ENCODE results near the gene ZNF77.
"Not testable (repeated sequence)": the region's sequence is repeated elsewhere in the genome, so short reads cannot be mapped to it uniquely, and the experiment has no call there.

ZNF77 gene

DNA sequence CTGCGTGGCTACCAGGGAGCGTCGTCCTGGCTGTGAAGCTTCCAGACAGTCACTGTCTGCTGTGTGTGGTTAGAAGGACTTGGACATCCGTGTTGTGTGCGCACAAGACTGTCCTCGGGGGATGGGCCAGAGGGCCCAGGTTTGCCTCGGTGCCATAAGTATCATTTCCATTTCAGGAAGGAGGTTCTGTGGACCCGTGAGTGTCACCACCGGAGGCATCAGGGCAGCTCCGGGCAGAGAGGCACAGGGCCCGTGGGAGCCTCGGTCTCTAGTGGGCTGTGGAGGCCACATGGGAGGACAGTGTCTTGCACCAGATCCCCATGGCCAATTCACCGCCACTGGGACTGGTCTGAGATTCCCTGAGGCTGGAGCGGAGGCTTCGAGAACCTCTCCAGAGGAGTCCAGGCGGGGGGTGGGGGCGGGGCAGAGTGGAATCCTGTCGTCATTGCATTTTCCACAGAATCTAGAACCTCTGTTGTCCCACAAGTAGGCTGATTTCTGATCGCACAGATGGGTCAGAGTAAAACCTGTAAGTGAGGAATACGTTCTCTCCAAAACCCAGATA lies 38.1 kb downstream of the ZNF77 start:
- DNase-seq = no peak

DNA sequence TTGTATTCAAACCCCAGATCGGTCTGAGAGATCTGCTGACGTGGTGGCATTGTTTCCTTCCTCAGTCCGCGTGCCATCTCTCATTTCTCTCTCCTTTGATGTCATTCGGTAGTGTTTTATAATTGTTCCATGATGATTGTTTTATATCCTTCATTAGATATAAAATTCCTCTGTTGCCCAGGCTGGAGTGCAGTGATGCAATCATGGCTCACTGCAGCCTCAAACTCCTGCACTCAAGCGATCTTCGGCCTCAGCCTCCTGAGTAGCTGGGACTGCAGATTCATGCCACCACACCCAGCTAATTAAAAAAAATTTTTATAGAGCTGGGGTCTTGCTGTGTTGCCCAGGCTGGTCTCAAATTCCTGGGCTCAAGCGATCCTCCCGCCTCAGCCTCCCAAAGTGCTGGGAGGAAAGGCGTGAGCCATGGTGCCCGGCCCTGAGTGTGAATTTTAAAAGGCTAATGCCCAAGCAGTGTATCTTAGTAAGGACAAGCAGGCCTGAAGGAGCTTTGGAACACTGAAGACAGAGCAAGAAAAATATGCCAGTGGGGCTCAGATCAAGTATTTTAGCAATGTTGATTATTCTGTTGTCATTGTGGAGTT lies 38.8 kb downstream of the ZNF77 start:
- no peak for DNase-seq

- DNase-seq = not testable (repeated sequence)
These were observed 41.4 kb downstream of the ZNF77 start for GRCh38 chr19:2903326-2903725.

DNA sequence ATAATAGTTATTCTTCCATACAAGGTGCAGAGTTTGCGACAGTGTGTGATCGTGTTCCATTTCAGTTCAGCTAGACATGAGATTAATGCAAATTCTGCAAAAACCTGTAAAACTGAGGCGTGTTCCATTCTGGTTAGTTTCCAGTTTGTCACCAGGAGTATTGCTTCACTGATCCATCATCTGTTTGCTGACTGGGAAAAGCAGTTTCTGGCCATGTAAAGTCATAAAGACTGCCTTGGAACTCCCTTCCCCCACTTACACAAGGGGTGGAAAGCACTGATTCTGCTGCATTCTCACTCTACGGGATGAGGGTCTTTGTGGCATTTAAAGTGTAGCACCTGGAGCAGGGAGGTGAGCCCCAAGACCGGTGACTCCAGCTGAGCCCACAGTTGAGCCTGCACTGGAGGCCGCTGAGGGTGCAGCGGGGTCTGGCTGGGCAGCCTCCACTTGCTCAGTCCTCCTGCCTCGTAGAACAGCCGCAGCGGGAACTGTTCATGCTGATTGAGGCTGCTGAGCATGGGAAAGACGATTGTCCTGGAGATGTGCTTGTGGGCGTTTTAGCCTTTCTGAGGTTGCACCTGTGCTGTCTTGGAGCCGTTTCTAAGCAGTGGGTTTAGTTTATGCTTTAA lies 42.1 kb downstream of the ZNF77 start:
- DNase-seq = no peak

- DNase-seq = peak; percentile 99
These were observed 44.2 kb downstream of the ZNF77 start, which contains the start of gene ZNF57 for GRCh38 chr19:2900296-2901252. ZNF57 (plus strand) TSS chr19:2900928; CDS start chr19:2901046, 118 bp downstream.

DNA sequence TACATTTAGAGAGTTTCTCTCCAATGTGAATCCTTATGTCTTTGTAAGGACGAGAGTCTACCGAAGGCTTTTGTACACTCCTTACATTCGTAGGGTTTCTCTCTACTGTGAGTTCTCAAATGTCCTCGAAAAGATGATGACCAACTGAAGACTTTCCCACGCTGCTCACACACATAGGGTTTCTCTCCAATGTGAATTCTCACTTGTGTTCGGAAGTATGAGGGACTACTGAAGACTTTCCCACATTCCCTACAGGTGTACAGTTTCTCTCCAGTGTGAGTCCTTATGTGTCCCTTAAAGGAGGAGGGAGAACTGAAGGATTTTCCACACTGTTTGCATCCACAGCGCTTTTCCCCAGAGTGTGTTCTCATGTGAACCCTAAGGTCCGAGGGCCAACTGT lies 48.1 kb downstream of the ZNF77 start:
- no peak for DNase-seq

GRCh38 chr19:2890531-2890930 lies 54.2 kb downstream of the ZNF77 start:
- not testable (repeated sequence) for DNase-seq

DNA sequence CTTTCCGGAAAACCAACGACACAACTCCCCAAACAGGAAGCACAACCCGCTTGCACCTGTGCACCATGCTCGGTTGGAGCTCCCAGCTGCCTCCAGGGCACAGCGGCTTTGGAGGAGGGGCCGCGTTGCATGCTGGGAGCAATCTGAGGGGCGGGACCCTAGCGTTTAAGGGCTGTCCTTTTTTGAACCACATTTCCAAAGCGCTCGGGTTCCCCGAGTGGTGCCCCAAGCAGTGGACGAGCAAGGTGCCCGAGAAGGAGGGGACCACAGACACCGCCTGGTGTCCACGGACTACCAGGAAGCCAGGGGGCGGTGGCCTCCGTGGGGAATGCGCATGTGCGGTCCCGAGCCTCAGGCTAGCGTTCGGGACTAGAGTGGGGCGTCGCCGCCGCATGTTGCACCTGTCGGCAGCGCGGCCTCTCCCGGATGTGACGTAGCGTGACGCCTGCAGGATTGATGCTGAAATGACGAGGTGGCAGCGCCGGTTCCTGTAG lies 56.0 kb downstream of the ZNF77 start:
- peak; percentile 86 for DNase-seq

GRCh38 chr19:2887391-2887914 lies 57.3 kb downstream of the ZNF77 start:
- peak; percentile 66 for DNase-seq

DNA sequence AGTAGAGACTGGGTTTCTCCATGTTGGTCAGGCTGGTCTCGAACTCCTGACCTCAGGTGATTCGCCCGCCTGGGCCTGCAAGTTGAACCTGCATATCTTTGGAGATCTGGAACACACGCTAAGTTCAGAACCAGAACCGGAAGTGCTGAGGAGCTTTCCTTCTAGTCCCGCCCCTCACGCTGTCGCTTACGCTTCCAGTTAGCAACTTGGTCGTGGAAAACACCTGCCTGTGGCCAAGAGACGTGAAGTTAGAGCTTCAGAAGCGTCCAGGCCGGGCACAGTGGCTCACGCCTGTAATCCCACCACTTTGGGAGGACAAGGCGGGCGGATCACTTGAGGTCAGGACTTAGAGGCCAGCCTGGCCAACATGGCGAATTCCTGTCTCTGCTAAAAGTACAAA lies 59.0 kb downstream of the ZNF77 start:
- no peak for DNase-seq

GRCh38 chr19:2883686-2884439 lies 60.9 kb downstream of the ZNF77 start:
- no peak for DNase-seq

Data from activated effector memory CD4-positive, alpha-beta T cell treated with anti-CD3 and anti-CD28 coated beads, Interleukin-2, amount 50 U/mL, for 16 hours (primary cell).